Activated CD8-positive, alpha-beta memory T cell treated with anti-CD3 and anti-CD28 coated beads, Interleukin-2, amount 10 ng/mL, durations not matched to agents 7 days and 5 days (primary cell): ENCODE measurements around the gene ACIN1. TPM values are rescaled to one million over a fixed set of nuclear protein-coding genes. Genes with fewer than 3 reads are reported as not detected.

Experiments
- ATAC-seq: fragments of 150-1000 bp; cut with Tn5 transposase; one replicate; pipeline ENCODE4 v1.10.0; 2021; ENCODE audit warnings: moderate library complexity
- CTCF ChIA-PET: fragments of 350-600 bp; sonication (Branson Sonifier 250); formaldehyde crosslinking; loops from one replicate; lab custom pipeline; 2021; ENCODE audit warnings: antibody characterized with exemption; lab: Charles Lee
- DNase-seq: peaks from one replicate; pipeline ENCODE4 v3.0.0-alpha.2; 2020
- H3K27ac Mint-ChIP-seq: one replicate; pipeline ENCODE4 v1.8.0; 2021; ENCODE audit warnings: mild to moderate bottlenecking, mixed read lengths
- H3K27me3 Mint-ChIP-seq: one replicate; pipeline ENCODE4 v1.8.0; 2021; ENCODE audit warnings: mixed read lengths
- H3K36me3 Mint-ChIP-seq: one replicate; pipeline ENCODE4 v1.8.0; 2021; ENCODE audit warnings: mild to moderate bottlenecking, mixed read lengths
- H3K4me1 Mint-ChIP-seq: one replicate; pipeline ENCODE4 v1.8.0; 2021; ENCODE audit warnings: mixed read lengths
- H3K4me3 Mint-ChIP-seq: one replicate; pipeline ENCODE4 v1.8.0; 2021; ENCODE audit warnings: mild to moderate bottlenecking, moderate library complexity, mixed read lengths
- H3K9me3 Mint-ChIP-seq: one replicate; pipeline ENCODE4 v1.8.0; 2022; ENCODE audit warnings: low read depth, mixed read lengths
- total RNA-seq, 2 experiments: library from RNA; stranded (reverse); gene quantifications; one replicate each; pipeline ENCODE4 v1.2.3, GENCODE V29; 2021

ACIN1 gene
- total RNA-seq, 2 experiments from 2014 or later = 172 to 204 TPM

GRCh38 chr14:23119363-23120327, 24.7 kb upstream of the ACIN1 start:
- ATAC-seq (peak; percentile 52), DNase-seq (peak; percentile 66)
- no peaks in the 10 kb centered on the region for H3K9me3 Mint-ChIP-seq
- H3K4me3 Mint-ChIP-seq = peak overlapping the region; percentile 33
- CTCF ChIA-PET = interaction anchor here (0.6 to 6.8 kb wide), 31 partner anchors 8 to 434 kb away, joined by 3 to 285 read pairs (median 5); partner anchors contain the start of genes ACIN1, C14orf119, CIROP and HOMEZ
- H3K27me3 Mint-ChIP-seq = no peaks in the 10 kb centered on the region
- peak overlapping the region; percentile 91 for H3K27ac Mint-ChIP-seq
- no peaks in the 10 kb centered on the region for H3K36me3 Mint-ChIP-seq
- H3K4me1 Mint-ChIP-seq = peaks cover 42% of the 10 kb centered on the region

- no peak for ATAC-seq
- H3K36me3 Mint-ChIP-seq = no peaks in the 10 kb centered on the region
Measured at GRCh38 chr14:23118506-23119362, 23.8 kb upstream of the ACIN1 start, which contains the start of gene CEBPE. Gene CEBPE (minus strand): TSS chr14:23119255. CDS start chr14:23119091, 164 bp downstream.

GRCh38 chr14:23117371-23118020, 22.6 kb upstream of the ACIN1 start:
- no peak for DNase-seq
- H3K9me3 Mint-ChIP-seq = no peaks in the 10 kb centered on the region
- CTCF ChIA-PET = no interaction called here
- no peak overlapping the region for H3K4me3 Mint-ChIP-seq
- no peaks in the 10 kb centered on the region for H3K36me3 Mint-ChIP-seq
- peaks cover 50% of the 10 kb centered on the region for H3K4me1 Mint-ChIP-seq
- peaks cover 3% of the 10 kb centered on the region for H3K27me3 Mint-ChIP-seq
- no peak for ATAC-seq
- no peak overlapping the region for H3K27ac Mint-ChIP-seq

More at GRCh38 chr14:23118506-23119362, 23.8 kb upstream of the ACIN1 start, which contains the start of gene CEBPE:
- Mint-ChIP-seq H3K27me3 (peaks cover 3% of the 10 kb centered on the region), H3K27ac (peak within 1 kb of the TSS; percentile 91), H3K4me3 (peak within 1 kb of the TSS; percentile 33), H3K9me3 (no peaks in the 10 kb centered on the region), H3K4me1 (peaks cover 46% of the 10 kb centered on the region)
- CTCF ChIA-PET = interaction anchor here (0.6 to 6.8 kb wide), 10 partner anchors 7 to 262 kb away, joined by 3 to 285 read pairs (median 14); partner anchors contain the start of genes ACIN1, C14orf119 and SLC7A8
- DNase-seq = no peak

GRCh38 chr14:23115918-23116317, 21.0 kb upstream of the ACIN1 start:
- Mint-ChIP-seq H3K4me1 (peaks cover 42% of the 10 kb centered on the region), H3K9me3 (no peaks in the 10 kb centered on the region)
- CTCF ChIA-PET = no interaction called here

GRCh38 chr14:23115039-23115731, 20.2 kb upstream of the ACIN1 start:
- Mint-ChIP-seq H3K4me1 (peaks cover 35% of the 10 kb centered on the region), H3K27ac (no peak overlapping the region), H3K4me3 (no peak overlapping the region), H3K9me3 (no peaks in the 10 kb centered on the region), H3K27me3 (peaks cover 3% of the 10 kb centered on the region), H3K36me3 (no peaks in the 10 kb centered on the region)
- no peak for DNase-seq
- ATAC-seq = no peak
- CTCF ChIA-PET = interaction anchor here (1.0 kb wide), 1 partner anchor 69 kb away, joined by 3 read pairs; no protein-coding TSS in a partner anchor

More at GRCh38 chr14:23115918-23116317, 21.0 kb upstream of the ACIN1 start:
- DNase-seq (no peak), ATAC-seq (no peak)
- H3K4me3 Mint-ChIP-seq = no peak overlapping the region
- no peak overlapping the region for H3K27ac Mint-ChIP-seq
- H3K36me3 Mint-ChIP-seq = no peaks in the 10 kb centered on the region
- H3K27me3 Mint-ChIP-seq = peaks cover 3% of the 10 kb centered on the region

- CTCF ChIA-PET = interaction anchor here (1.0 to 2.0 kb wide), 2 partner anchors 69 to 72 kb away, joined by 3 to 6 read pairs; no protein-coding TSS in a partner anchor
- Mint-ChIP-seq H3K27ac (no peak overlapping the region), H3K36me3 (no peaks in the 10 kb centered on the region)
Measured at GRCh38 chr14:23114669-23115038, 19.7 kb upstream of the ACIN1 start.

GRCh38 chr14:23114120-23114458, 19.2 kb upstream of the ACIN1 start:
- peaks cover 3% of the 10 kb centered on the region for H3K27me3 Mint-ChIP-seq
- H3K4me1 Mint-ChIP-seq = peaks cover 24% of the 10 kb centered on the region
- no peak overlapping the region for H3K27ac Mint-ChIP-seq
- H3K36me3 Mint-ChIP-seq = no peaks in the 10 kb centered on the region
- CTCF ChIA-PET = interaction anchor here (1.0 to 2.0 kb wide), 2 partner anchors 70 to 73 kb away, joined by 3 to 6 read pairs; no protein-coding TSS in a partner anchor
- no peak for DNase-seq
- no peak for ATAC-seq
- H3K9me3 Mint-ChIP-seq = no peaks in the 10 kb centered on the region
- no peak overlapping the region for H3K4me3 Mint-ChIP-seq

More at GRCh38 chr14:23114669-23115038, 19.7 kb upstream of the ACIN1 start:
- Mint-ChIP-seq H3K9me3 (no peaks in the 10 kb centered on the region), H3K27me3 (peaks cover 3% of the 10 kb centered on the region), H3K4me1 (peaks cover 29% of the 10 kb centered on the region), H3K4me3 (no peak overlapping the region)
- ATAC-seq (no peak), DNase-seq (no peak)

- Mint-ChIP-seq H3K36me3 (no peaks in the 10 kb centered on the region), H3K4me3 (no peak overlapping the region), H3K27ac (no peak overlapping the region), H3K27me3 (peaks cover 3% of the 10 kb centered on the region), H3K9me3 (no peaks in the 10 kb centered on the region), H3K4me1 (peaks cover 21% of the 10 kb centered on the region)
- ATAC-seq = no peak
- DNase-seq = no peak
- CTCF ChIA-PET = interaction anchor here (1.3 to 3.3 kb wide), 3 partner anchors 7 to 73 kb away, joined by 3 to 23 read pairs (median 6); no protein-coding TSS in a partner anchor
Measured at GRCh38 chr14:23113431-23114119, 18.6 kb upstream of the ACIN1 start.

GRCh38 chr14:23112359-23113178, 17.6 kb upstream of the ACIN1 start:
- H3K9me3 Mint-ChIP-seq = no peaks in the 10 kb centered on the region
- H3K27me3 Mint-ChIP-seq = peaks cover 3% of the 10 kb centered on the region
- H3K4me3 Mint-ChIP-seq = no peak overlapping the region
- H3K4me1 Mint-ChIP-seq = peaks cover 16% of the 10 kb centered on the region
- H3K36me3 Mint-ChIP-seq = no peaks in the 10 kb centered on the region
- CTCF ChIA-PET = interaction anchor here (1.0 to 3.3 kb wide), 7 partner anchors 8 to 74 kb away, joined by 3 to 23 read pairs (median 4); no protein-coding TSS in a partner anchor
- peak; percentile 38 for ATAC-seq
- DNase-seq = no peak
- H3K27ac Mint-ChIP-seq = no peak overlapping the region

- ATAC-seq (no peak), DNase-seq (no peak)
- Mint-ChIP-seq H3K4me3 (no peak overlapping the region), H3K9me3 (no peaks in the 10 kb centered on the region), H3K27me3 (peaks cover 3% of the 10 kb centered on the region), H3K27ac (no peak overlapping the region), H3K4me1 (peaks cover 16% of the 10 kb centered on the region), H3K36me3 (no peaks in the 10 kb centered on the region)
- CTCF ChIA-PET = interaction anchor here (0.7 to 3.4 kb wide), 6 partner anchors 10 to 183 kb away, joined by 3 to 25 read pairs (median 10); no protein-coding TSS in a partner anchor
Measured at GRCh38 chr14:23110579-23111365, 15.8 kb upstream of the ACIN1 start.
